Measurements from ENCODE around the gene USP2.
A peak's percentile ranks its signal among the peaks of the same experiment; 100 is the strongest.

Gene USP2

GRCh38 chr11:119361941-119362725 lies 19.4 kb downstream of the USP2 start:
- DNase-seq, result no peak

GRCh38 chr11:119361056-119361787 lies 20.3 kb downstream of the USP2 start:
- peak; percentile 71 for DNase-seq

- no peak for DNase-seq
Measured at GRCh38 chr11:119359365-119360214, 21.9 kb downstream of the USP2 start.

- DNase-seq, result no peak
Measured at GRCh38 chr11:119357074-119357473, 24.4 kb downstream of the USP2 start.

- DNase-seq, result peak; percentile 70
Measured at GRCh38 chr11:119356349-119357031, 25.0 kb downstream of the USP2 start.

- no peak for DNase-seq
Measured at GRCh38 chr11:119355091-119355843, 26.2 kb downstream of the USP2 start.

GRCh38 chr11:119352857-119353260 lies 28.6 kb downstream of the USP2 start:
- DNase-seq, result no peak

GRCh38 chr11:119351232-119351631 lies 30.3 kb downstream of the USP2 start:
- no peak for DNase-seq

- DNase-seq, result no peak
Measured at GRCh38 chr11:119350302-119350701, 31.2 kb downstream of the USP2 start.

- no peak for DNase-seq
Measured at GRCh38 chr11:119347940-119348605, 33.4 kb downstream of the USP2 start.

- no peak for DNase-seq
Measured at GRCh38 chr11:119347242-119347641, 34.2 kb downstream of the USP2 start.

- DNase-seq, result no peak
Measured at GRCh38 chr11:119346605-119347004, 34.9 kb downstream of the USP2 start, which contains the start of gene MFRP. TSS of gene MFRP (minus strand) at chr11:119346705. CDS start at chr11:119346513, 192 bp downstream.

- DNase-seq, result no peak
Measured at GRCh38 chr11:119345685-119346084, 35.8 kb downstream of the USP2 start.

- DNase-seq, result no peak
Measured at GRCh38 chr11:119344291-119345010, 37.0 kb downstream of the USP2 start.

GRCh38 chr11:119343726-119344125 lies 37.8 kb downstream of the USP2 start:
- DNase-seq, result no peak

- no peak for DNase-seq
Measured at GRCh38 chr11:119342362-119343130, 38.9 kb downstream of the USP2 start.

GRCh38 chr11:119342023-119342300 lies 39.5 kb downstream of the USP2 start:
- DNase-seq, result no peak

- DNase-seq, result no peak
Measured at GRCh38 chr11:119341222-119342022, 40.1 kb downstream of the USP2 start.
